ENCODE measurements around the gene OLFM4.

The OLFM4 gene

DNA sequence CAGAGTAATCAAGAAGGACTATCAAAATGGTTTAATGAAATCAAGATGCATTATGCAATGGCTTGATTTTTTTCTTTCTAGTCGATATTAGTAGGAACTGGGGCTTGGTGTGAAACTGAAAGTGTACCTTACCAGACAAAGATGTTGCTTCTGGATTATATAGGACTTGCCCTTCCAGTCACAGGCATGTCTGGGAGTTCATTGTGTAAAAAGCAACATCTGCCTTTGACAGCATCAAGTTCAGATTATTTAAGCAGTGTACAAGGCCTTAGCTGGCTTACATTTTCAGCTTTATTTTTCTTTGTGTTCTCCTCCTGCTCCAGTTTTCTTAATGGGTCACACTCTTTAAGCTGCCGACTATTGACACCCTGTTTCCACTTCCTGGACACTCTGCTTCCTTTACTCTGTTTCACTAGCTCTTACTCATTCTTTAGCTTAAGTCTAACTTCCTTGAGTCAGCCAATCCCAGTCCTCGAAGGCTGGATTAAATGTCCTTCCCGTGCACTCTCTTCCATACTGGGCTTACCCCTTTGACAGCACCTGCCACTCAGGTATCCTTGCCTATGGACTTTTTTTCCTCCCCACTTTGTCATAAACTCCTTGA lies 29.4 kb upstream of the OLFM4 start:
- no peak for DNase-seq (ENCODE audit: extremely low spot score)
- CTCF ChIA-PET, result no interaction called here
- POLR2A ChIA-PET, result no interaction called here
- TF ChIP-seq, protein P1, sequence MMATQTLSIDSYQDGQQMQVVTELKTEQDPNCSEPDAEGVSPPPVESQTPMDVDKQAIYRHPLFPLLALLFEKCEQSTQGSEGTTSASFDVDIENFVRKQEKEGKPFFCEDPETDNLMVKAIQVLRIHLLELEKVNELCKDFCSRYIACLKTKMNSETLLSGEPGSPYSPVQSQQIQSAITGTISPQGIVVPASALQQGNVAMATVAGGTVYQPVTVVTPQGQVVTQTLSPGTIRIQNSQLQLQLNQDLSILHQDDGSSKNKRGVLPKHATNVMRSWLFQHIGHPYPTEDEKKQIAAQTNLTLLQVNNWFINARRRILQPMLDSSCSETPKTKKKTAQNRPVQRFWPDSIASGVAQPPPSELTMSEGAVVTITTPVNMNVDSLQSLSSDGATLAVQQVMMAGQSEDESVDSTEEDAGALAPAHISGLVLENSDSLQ (IDR thresholded peaks at IDR 0.05), result no peak
- TF ChIP-seq NFRKB (IDR thresholded peaks at IDR 0.05) (no peak), SUZ12 (IDR thresholded peaks at IDR 0.05) (no peak), L3MBTL2 (conservative IDR thresholded peaks at IDR 0.05) (no peak), ZNF384 (IDR thresholded peaks at IDR 0.05) (no peak), ARNT (IDR thresholded peaks at IDR 0.05) (no peak), CTBP1 (IDR thresholded peaks at IDR 0.05; ENCODE audit: borderline replicate concordance) (no peak), FOXK2 (IDR thresholded peaks at IDR 0.05) (no peak), ELF4 (IDR thresholded peaks at IDR 0.05) (no peak), HDGF (IDR thresholded peaks at IDR 0.05; ENCODE audit: borderline replicate concordance) (no peak), TARDBP (IDR thresholded peaks at IDR 0.05) (no peak), FOXM1 (IDR thresholded peaks at IDR 0.05; ENCODE audit: borderline replicate concordance) (no peak), LEF1 (IDR thresholded peaks at IDR 0.05; ENCODE audit: borderline replicate concordance) (no peak), BHLHE40 (IDR thresholded peaks at IDR 0.05; ENCODE audit: borderline replicate concordance) (no peak), FOXA1 (IDR thresholded peaks at IDR 0.05) (no peak), SP1 (IDR thresholded peaks at IDR 0.05) (no peak)

DNA sequence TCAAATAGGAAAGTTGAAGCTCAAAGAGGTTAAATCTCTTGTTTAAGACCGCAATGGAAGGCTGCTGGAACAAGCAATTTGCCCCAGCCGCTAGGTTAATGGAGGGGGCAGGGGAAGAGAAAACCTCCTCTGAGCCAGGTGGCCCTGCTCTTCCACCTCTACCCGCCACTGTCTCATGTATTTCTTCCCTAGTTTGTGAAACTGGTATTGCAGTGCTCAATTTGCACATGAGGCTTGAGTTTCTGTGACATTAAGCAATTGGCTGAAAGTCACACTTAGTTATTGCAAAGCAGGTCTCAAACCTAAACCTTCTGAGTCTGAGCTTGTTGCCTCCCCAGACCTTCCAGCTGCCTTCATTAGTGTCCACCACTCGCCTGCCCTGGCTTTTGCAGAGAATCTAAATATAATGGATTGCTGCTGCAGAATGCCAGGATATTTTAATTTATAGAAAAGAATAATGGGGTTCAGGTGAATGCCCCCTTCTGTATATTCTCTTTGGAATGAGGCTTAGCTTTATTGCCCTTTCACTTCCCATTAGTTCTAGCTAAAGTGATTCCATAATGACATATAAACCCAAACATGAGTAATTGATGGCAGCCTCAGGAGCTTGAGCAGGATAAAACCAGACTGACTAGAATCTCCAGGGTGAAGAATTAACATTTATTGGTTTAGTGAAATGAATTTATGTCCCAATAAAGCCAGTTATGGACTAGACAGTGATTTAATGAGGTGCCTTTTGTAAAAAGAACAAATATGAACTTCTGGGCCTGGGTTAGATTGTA lies 27.0 kb upstream of the OLFM4 start:
- no peak for DNase-seq (ENCODE audit: extremely low spot score)
- ChIA-PET POLR2A (no interaction called here), CTCF (no interaction called here)
- TF ChIP-seq, protein P1 (IDR thresholded peaks at IDR 0.05), result peak; percentile 69
- TF ChIP-seq ARNT (IDR thresholded peaks at IDR 0.05) (no peak), NFRKB (IDR thresholded peaks at IDR 0.05) (no peak), L3MBTL2 (conservative IDR thresholded peaks at IDR 0.05) (no peak), FOXA1 (IDR thresholded peaks at IDR 0.05) (no peak)

DNA sequence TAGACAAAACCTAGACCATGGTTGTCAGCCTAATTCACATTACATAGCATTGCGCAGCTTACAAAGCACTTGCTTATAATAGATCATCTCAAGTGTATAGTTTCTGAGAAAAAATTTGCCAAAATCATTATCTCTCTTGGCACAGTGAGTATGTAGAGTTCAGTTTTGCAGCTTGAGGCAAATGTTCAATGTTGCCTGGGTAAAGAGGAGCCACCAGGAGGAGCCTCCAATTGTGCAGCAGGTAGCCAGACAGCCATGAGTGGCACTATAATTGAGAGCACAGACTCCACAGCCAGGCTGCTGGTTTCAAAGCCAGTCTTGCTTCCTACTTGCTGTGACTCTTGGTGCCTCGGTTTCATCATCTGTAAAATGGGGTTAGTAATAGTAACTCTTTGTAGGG lies 24.0 kb upstream of the OLFM4 start:
- DNase-seq (ENCODE audit: extremely low spot score), result no peak

DNA sequence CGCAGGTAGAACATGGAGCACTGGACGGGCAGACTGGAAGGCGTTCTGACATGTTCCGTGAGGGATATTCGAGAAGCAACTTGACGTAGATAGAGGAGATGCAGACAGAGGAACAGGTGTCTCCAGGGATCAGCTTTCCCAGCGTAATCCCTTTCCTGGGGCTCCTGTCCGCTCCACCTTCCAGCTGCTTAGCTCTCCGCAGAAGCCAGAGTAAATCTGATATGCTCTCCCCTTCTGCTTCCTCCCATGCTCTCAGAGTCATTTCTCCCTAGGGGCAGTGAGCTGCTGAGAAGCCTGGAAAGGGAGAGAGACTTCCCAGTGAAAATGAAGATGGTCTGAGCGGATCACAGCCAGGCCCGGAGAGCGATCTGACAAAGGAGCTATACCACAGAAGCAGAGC lies 23.0 kb upstream of the OLFM4 start:
- ChIA-PET POLR2A (no interaction called here), CTCF (no interaction called here)
- no peak for TF ChIP-seq TARDBP (IDR thresholded peaks at IDR 0.05)
- no peak for TF ChIP-seq BHLHE40 (IDR thresholded peaks at IDR 0.05; ENCODE audit: borderline replicate concordance)
- TF ChIP-seq FOXA1 (IDR thresholded peaks at IDR 0.05), result no peak
- TF ChIP-seq FOXK2 (IDR thresholded peaks at IDR 0.05), result no peak
- no peak for TF ChIP-seq ELF4 (IDR thresholded peaks at IDR 0.05)
- no peak for TF ChIP-seq CTBP1 (IDR thresholded peaks at IDR 0.05; ENCODE audit: borderline replicate concordance)
- no peak for TF ChIP-seq LEF1 (IDR thresholded peaks at IDR 0.05; ENCODE audit: borderline replicate concordance)
- TF ChIP-seq NFRKB (IDR thresholded peaks at IDR 0.05), result no peak
- TF ChIP-seq, protein P1 (IDR thresholded peaks at IDR 0.05), result no peak
- no peak for TF ChIP-seq ZNF384 (IDR thresholded peaks at IDR 0.05)
- no peak for TF ChIP-seq FOXM1 (IDR thresholded peaks at IDR 0.05; ENCODE audit: borderline replicate concordance)
- TF ChIP-seq ARNT (IDR thresholded peaks at IDR 0.05), result no peak
- no peak for TF ChIP-seq SP1 (IDR thresholded peaks at IDR 0.05)
- TF ChIP-seq HDGF (IDR thresholded peaks at IDR 0.05; ENCODE audit: borderline replicate concordance), result no peak
- no peak for TF ChIP-seq SUZ12 (IDR thresholded peaks at IDR 0.05)
- TF ChIP-seq L3MBTL2 (conservative IDR thresholded peaks at IDR 0.05), result no peak
- DNase-seq (ENCODE audit: extremely low spot score), result no peak

More for the DNA sequence above, 24.0 kb upstream of the OLFM4 start:
- no peak for TF ChIP-seq BHLHE40 (IDR thresholded peaks at IDR 0.05; ENCODE audit: borderline replicate concordance)
- TF ChIP-seq SUZ12 (IDR thresholded peaks at IDR 0.05), result no peak
- no peak for TF ChIP-seq FOXA1 (IDR thresholded peaks at IDR 0.05)
- TF ChIP-seq FOXK2 (IDR thresholded peaks at IDR 0.05), result no peak
- TF ChIP-seq ARNT (IDR thresholded peaks at IDR 0.05), result no peak
- ChIA-PET CTCF (no interaction called here), POLR2A (no interaction called here)

DNA sequence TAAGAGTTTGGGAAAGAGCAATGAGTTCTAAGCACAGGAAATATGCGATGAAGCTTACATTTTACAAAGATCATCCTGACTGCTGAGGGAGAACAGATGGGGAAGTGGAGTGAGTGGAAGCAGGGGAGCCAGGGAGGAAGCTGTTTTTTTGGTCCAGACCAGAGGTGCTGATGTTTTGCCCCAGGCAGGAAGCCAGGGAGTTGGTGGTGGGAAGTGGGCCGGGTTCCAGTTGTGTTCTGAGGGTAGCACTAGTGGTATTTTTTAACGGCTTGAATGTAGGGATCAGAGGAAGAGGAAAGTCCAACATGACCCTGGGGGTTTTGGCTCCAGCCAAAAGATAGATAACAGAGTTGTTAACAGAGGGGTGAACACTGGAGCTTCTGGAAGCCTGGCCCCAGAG lies 20.7 kb upstream of the OLFM4 start:
- POLR2A ChIA-PET, result no interaction called here
- CTCF ChIA-PET, result interaction anchor here (1.5 kb wide), 1 partner anchor 40 kb away, joined by 3 read pairs; no protein-coding TSS in a partner anchor
- no peak for TF ChIP-seq SP1 (IDR thresholded peaks at IDR 0.05)
- no peak for TF ChIP-seq L3MBTL2 (conservative IDR thresholded peaks at IDR 0.05)
- no peak for TF ChIP-seq BHLHE40 (IDR thresholded peaks at IDR 0.05; ENCODE audit: borderline replicate concordance)
- TF ChIP-seq ARNT (IDR thresholded peaks at IDR 0.05), result no peak
- no peak for TF ChIP-seq FOXK2 (IDR thresholded peaks at IDR 0.05)
- TF ChIP-seq ZNF384 (IDR thresholded peaks at IDR 0.05), result no peak
- TF ChIP-seq SUZ12 (IDR thresholded peaks at IDR 0.05), result no peak
- TF ChIP-seq NFRKB (IDR thresholded peaks at IDR 0.05), result no peak
- TF ChIP-seq, protein P1 (IDR thresholded peaks at IDR 0.05), result no peak
- TF ChIP-seq FOXA1 (IDR thresholded peaks at IDR 0.05), result no peak
- no peak for TF ChIP-seq TARDBP (IDR thresholded peaks at IDR 0.05)
- TF ChIP-seq LEF1 (IDR thresholded peaks at IDR 0.05; ENCODE audit: borderline replicate concordance), result no peak
- no peak for TF ChIP-seq FOXM1 (IDR thresholded peaks at IDR 0.05; ENCODE audit: borderline replicate concordance)
- TF ChIP-seq ELF4 (IDR thresholded peaks at IDR 0.05), result no peak
- TF ChIP-seq HDGF (IDR thresholded peaks at IDR 0.05; ENCODE audit: borderline replicate concordance), result no peak
- DNase-seq (ENCODE audit: extremely low spot score), result no peak

All from HEK293T (cell line).